ENCODE measurements around the gene VPS36.
"Not testable (repeated sequence)": the region's sequence is repeated elsewhere in the genome, so short reads cannot be mapped to it uniquely, and the experiment has no call there.

VPS36 gene

GRCh38 chr13:52447354-52447753 is 3.1 kb downstream of the VPS36 start:
- H3K4me2 ChIP-seq = peak overlapping the region; percentile 81; the same call in 1 of the 2 replicates
- no peak overlapping the region for H3K27ac ChIP-seq
- H3K36me3 ChIP-seq = peaks cover 25% of the 10 kb centered on the region; the same call in 1 of the 2 replicates
- no peak overlapping the region for H3K4me3 ChIP-seq
- peaks cover 52% of the 10 kb centered on the region for H4K20me1 ChIP-seq
- no peaks in the 10 kb centered on the region for H3K27me3 ChIP-seq
- no peak for TF ChIP-seq Cebpa-rat (IDR thresholded peaks at IDR 0.05)
- H3K9ac ChIP-seq = no peak overlapping the region
- H3K9me3 ChIP-seq = no peaks in the 10 kb centered on the region
- peaks cover 28% of the 10 kb centered on the region for H3K4me1 ChIP-seq

- H3K27ac ChIP-seq = no peak overlapping the region
- no peak for TF ChIP-seq Cebpa-rat (IDR thresholded peaks at IDR 0.05)
Observed at GRCh38 chr13:52446265-52446664, 4.2 kb downstream of the VPS36 start.

DNA sequence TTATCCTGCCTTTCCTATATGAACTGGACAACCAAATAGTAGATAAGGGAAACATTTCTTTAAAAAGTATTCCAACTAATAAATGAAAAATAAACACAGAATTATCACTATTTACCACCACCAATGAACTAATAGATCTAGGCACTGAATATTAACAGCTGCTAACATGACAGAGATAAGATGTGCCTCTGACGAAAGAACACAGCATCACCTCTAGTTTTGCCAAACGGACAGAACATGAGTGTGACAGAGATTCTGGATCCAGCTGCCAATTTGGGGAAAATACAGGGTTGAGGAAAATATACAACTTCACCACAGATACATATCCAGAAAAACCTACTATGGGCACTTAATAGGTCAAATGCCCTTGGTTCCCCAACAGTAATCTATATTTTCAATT is 18.0 kb downstream of the VPS36 start:
- no peaks in the 10 kb centered on the region for H3K9me3 ChIP-seq
- no peak overlapping the region for H3K27ac ChIP-seq
- no peaks in the 10 kb centered on the region for H3K27me3 ChIP-seq
- no peak overlapping the region for H3K4me3 ChIP-seq
- H3K4me2 ChIP-seq = no peak overlapping the region
- no peak overlapping the region for H3K9ac ChIP-seq
- TF ChIP-seq Cebpa-rat (IDR thresholded peaks at IDR 0.05) = no peak
- H4K20me1 ChIP-seq = no peaks in the 10 kb centered on the region
- no peaks in the 10 kb centered on the region for H3K4me1 ChIP-seq
- peaks cover 85% of the 10 kb centered on the region for H3K36me3 ChIP-seq

More at GRCh38 chr13:52446265-52446664, 4.2 kb downstream of the VPS36 start:
- H3K4me1 ChIP-seq = peaks cover 28% of the 10 kb centered on the region
- no peaks in the 10 kb centered on the region for H3K27me3 ChIP-seq
- H3K4me3 ChIP-seq = no peak overlapping the region
- no peak overlapping the region for H3K4me2 ChIP-seq
- H3K36me3 ChIP-seq = peaks cover 36% of the 10 kb centered on the region
- no peak overlapping the region for H3K9ac ChIP-seq
- no peaks in the 10 kb centered on the region for H3K9me3 ChIP-seq
- H4K20me1 ChIP-seq = peaks cover 63% of the 10 kb centered on the region

DNA sequence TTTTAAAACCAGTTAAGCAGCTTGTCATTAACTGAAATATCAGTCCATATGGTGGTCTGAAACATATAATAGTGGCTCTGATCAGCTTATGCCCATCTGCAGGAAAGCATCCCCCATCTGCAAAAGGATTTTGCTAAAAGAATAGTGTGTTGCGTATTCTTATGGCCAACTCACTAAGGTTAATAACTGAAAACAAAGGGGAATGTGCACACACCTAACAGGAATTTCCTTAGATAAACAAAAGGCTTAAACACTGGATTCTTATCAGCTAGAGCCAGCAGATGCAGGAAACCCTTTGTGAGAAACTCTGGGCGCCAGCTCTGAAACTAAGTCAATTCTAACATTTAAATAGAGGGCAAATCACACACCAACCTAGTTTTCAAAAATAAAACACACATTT is 22.1 kb downstream of the VPS36 start:
- Histone ChIP-seq H3K36me3 (peaks cover 86% of the 10 kb centered on the region), H3K4me1 (no peaks in the 10 kb centered on the region), H3K9ac (no peak overlapping the region), H3K4me2 (no peak overlapping the region), H3K9me3 (no peaks in the 10 kb centered on the region), H3K27me3 (no peaks in the 10 kb centered on the region), H3K27ac (no peak overlapping the region), H3K4me3 (no peak overlapping the region), H4K20me1 (no peaks in the 10 kb centered on the region)
- no peak for TF ChIP-seq Cebpa-rat (IDR thresholded peaks at IDR 0.05)

DNA sequence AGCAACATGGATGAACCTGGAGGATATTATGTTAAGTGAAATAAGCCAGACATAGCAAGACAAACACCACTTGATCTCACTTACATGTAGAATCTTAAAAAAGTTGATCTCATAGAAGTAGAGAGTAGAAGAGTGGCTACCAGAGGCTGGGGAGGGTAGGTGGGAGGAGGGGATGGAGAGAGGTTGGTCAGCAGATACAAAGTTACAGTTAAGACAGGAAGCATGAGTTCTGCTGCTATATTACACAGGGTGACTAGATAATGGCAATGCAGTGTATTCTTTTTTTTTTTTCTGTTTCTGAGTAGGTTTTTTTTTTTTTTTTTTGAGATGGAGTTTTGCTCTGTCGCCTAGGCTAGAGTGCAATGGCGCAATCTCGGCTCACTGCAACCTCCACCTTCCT is 29.2 kb downstream of the VPS36 start:
- H3K9me3 ChIP-seq = no peaks in the 10 kb centered on the region
- no peak overlapping the region for H3K4me2 ChIP-seq
- no peak for TF ChIP-seq Cebpa-rat (IDR thresholded peaks at IDR 0.05)
- peaks cover 98% of the 10 kb centered on the region for H3K36me3 ChIP-seq
- H3K27ac ChIP-seq = no peak overlapping the region
- H3K9ac ChIP-seq = no peak overlapping the region
- no peaks in the 10 kb centered on the region for H4K20me1 ChIP-seq
- H3K27me3 ChIP-seq = no peaks in the 10 kb centered on the region
- no peak overlapping the region for H3K4me3 ChIP-seq
- 0 out of 2 replicates have a peak, but pooled peaks cover 4% of the 10 kb centered on the region for H3K4me1 ChIP-seq

DNA sequence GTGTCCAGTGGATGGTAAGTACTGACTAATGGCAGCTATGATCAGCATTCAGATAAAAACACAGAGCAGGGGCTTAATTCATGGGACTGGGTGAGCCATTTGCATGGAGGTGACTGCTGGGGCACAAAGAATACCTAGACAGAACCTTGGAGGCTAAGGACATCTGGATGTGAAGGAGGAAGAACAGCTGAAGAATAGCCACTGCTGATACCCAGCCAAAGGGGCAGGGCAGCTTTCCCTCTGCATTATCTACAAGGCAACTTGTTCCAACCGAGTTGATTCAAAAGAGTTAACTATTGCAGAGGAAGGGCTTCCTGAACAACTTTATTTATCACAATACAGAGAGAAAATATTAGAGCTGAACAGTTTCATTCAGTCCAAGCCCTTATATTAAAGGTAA is 31.4 kb downstream of the VPS36 start:
- Histone ChIP-seq H3K4me3 (no peak overlapping the region), H3K4me1 (0 out of 2 replicates have a peak, but pooled peaks cover 4% of the 10 kb centered on the region), H3K27me3 (no peaks in the 10 kb centered on the region), H3K27ac (no peak overlapping the region), H3K36me3 (peaks cover 100% of the 10 kb centered on the region), H3K9ac (no peak overlapping the region), H4K20me1 (no peaks in the 10 kb centered on the region), H3K9me3 (no peaks in the 10 kb centered on the region), H3K4me2 (no peak overlapping the region)
- no peak for TF ChIP-seq Cebpa-rat (IDR thresholded peaks at IDR 0.05)

DNA sequence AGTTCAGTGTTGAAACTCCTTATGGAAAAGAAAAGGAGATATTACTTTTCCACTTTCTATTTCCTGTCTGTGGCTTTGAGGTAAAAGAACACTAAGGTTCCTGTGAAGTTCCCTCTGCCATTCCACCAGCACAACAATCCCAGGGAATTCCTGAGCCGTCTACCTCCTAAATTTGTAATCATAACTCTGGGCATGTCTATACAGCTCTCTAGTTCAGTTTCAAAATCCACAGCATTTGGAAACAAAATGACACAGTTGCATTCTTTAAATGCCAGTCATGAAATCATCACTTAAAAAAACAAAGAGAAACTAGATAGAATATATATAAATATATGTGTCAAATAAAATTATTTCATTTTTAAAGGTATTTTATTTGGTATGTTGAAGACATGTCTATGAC is 35.5 kb downstream of the VPS36 start:
- H3K27ac ChIP-seq = no peak overlapping the region
- H3K9ac ChIP-seq = no peak overlapping the region

DNA sequence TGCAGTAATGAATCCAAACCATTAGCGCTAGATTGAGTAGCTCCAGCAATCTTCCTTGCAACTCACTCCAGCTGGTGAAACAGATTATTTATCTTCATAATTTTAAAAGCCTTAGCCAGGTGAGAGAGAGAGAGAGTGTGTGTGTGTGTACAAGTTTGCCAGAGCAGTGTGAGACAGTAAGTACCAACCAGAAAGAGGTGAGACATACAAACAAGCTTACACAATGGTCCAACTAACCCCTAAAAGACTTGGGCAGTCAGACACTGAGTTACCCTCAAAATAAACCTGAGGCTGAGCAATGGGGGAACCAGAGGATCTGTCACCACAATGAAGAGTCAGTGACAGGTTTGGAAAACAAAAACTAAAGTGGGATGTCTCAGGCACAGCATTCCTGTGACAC is 36.4 kb downstream of the VPS36 start:
- no peak overlapping the region for H3K27ac ChIP-seq
- no peak overlapping the region for H3K4me3 ChIP-seq
- H3K36me3 ChIP-seq = peaks cover 80% of the 10 kb centered on the region
- H3K4me1 ChIP-seq = 0 out of 2 replicates have a peak, but pooled peaks cover 4% of the 10 kb centered on the region
- H3K9me3 ChIP-seq = no peaks in the 10 kb centered on the region
- H3K9ac ChIP-seq = no peak overlapping the region
- H3K4me2 ChIP-seq = no peak overlapping the region
- no peaks in the 10 kb centered on the region for H4K20me1 ChIP-seq
- H3K27me3 ChIP-seq = no peaks in the 10 kb centered on the region
- no peak for TF ChIP-seq Cebpa-rat (IDR thresholded peaks at IDR 0.05)

More for the DNA sequence above, 35.5 kb downstream of the VPS36 start:
- Histone ChIP-seq H3K9me3 (no peaks in the 10 kb centered on the region), H3K4me3 (no peak overlapping the region), H3K4me1 (0 out of 2 replicates have a peak, but pooled peaks cover 4% of the 10 kb centered on the region), H4K20me1 (no peaks in the 10 kb centered on the region), H3K36me3 (peaks cover 80% of the 10 kb centered on the region), H3K27me3 (no peaks in the 10 kb centered on the region), H3K4me2 (no peak overlapping the region)
- no peak for TF ChIP-seq Cebpa-rat (IDR thresholded peaks at IDR 0.05)

DNA sequence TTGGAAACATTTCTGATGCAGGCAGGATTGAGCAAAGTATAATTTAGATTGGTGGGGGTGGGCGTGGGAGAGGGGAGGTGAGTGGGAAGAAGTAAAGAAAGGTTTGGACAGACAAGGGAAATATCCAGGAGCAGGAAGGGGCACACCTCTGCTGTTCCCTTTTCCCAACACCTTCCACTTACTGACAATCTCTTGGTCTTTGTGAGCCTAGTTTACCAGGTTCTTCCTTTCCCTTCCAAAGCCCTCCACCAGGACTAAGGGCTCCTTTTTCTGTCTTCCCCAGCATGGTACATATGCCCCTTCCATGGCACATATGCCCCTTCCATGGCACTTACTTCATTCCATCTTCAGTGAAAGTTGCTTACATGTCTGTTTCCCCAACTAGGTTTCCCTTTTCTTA is 38.3 kb downstream of the VPS36 start:
- H4K20me1 ChIP-seq = no peaks in the 10 kb centered on the region
- H3K9me3 ChIP-seq = peaks cover 13% of the 10 kb centered on the region; the same call in 1 of the 2 replicates
- H3K36me3 ChIP-seq = peaks cover 78% of the 10 kb centered on the region
- H3K27me3 ChIP-seq = 0 out of 2 replicates have a peak, but pooled peaks cover 6% of the 10 kb centered on the region
- H3K4me2 ChIP-seq = no peak overlapping the region
- no peak for TF ChIP-seq Cebpa-rat (IDR thresholded peaks at IDR 0.05)
- no peak overlapping the region for H3K4me3 ChIP-seq
- H3K27ac ChIP-seq = no peak overlapping the region
- no peak overlapping the region for H3K9ac ChIP-seq
- 0 out of 2 replicates have a peak, but pooled peaks cover 4% of the 10 kb centered on the region for H3K4me1 ChIP-seq

DNA sequence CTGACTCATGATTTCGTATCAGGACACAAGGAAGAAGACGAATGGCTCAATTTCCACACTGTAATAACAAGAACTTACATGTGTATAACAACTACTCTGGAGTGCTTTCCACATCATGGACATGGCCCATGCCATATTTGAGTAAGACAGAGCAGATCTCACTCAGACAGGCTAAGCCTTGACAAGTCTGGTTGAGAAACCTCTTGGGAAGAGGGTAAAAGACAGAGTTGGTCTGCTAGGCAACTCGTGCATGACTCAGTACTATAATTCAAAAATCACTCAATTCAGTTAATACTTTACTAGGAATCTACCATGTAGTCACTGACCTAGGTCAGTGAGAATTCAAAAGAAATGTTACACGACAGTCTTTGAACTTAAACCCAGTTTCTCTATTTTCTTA is 38.8 kb downstream of the VPS36 start:
- no peaks in the 10 kb centered on the region for H3K4me1 ChIP-seq
- H3K27ac ChIP-seq = no peak overlapping the region
- peaks cover 13% of the 10 kb centered on the region; the same call in 1 of the 2 replicates for H3K9me3 ChIP-seq
- H3K4me3 ChIP-seq = no peak overlapping the region
- H3K4me2 ChIP-seq = no peak overlapping the region
- no peak overlapping the region for H3K9ac ChIP-seq
- peaks cover 11% of the 10 kb centered on the region; the same call in 1 of the 2 replicates for H3K27me3 ChIP-seq
- no peak for TF ChIP-seq Cebpa-rat (IDR thresholded peaks at IDR 0.05)
- H3K36me3 ChIP-seq = peaks cover 75% of the 10 kb centered on the region
- H4K20me1 ChIP-seq = no peaks in the 10 kb centered on the region

GRCh38 chr13:52408071-52408658 is 42.3 kb downstream of the VPS36 start:
- not testable (repeated sequence) for H4K20me1 ChIP-seq, H3K4me3 ChIP-seq, H3K27ac ChIP-seq, H3K4me2 ChIP-seq, H3K9ac ChIP-seq
- Histone ChIP-seq H3K4me1 (peaks cover 32% of the 10 kb centered on the region), H3K36me3 (peaks cover 47% of the 10 kb centered on the region), H3K9me3 (peaks cover 13% of the 10 kb centered on the region; the same call in 1 of the 2 replicates), H3K27me3 (peaks cover 28% of the 10 kb centered on the region)

GRCh38 chr13:52407436-52407835 is 43.0 kb downstream of the VPS36 start:
- H3K4me1 ChIP-seq = peaks cover 39% of the 10 kb centered on the region
- not testable (repeated sequence) for H4K20me1 ChIP-seq, H3K4me2 ChIP-seq, H3K4me3 ChIP-seq, H3K9ac ChIP-seq, H3K27ac ChIP-seq
- H3K27me3 ChIP-seq = peaks cover 28% of the 10 kb centered on the region
- H3K36me3 ChIP-seq = peaks cover 45% of the 10 kb centered on the region
- H3K9me3 ChIP-seq = peaks cover 13% of the 10 kb centered on the region; the same call in 1 of the 2 replicates

Data from BLaER1 (cell line).